HepG2 (cell line): ENCODE results near the gene MS4A15. TPM values are rescaled to one million over a fixed set of nuclear protein-coding genes. Genes with fewer than 3 reads are reported as not detected.

Experiments
- ATAC-seq: fragments of 200-7000 bp; cut with Tn5 transposase; 3 replicates; pipeline ENCODE4 v1.9.1; 2020; ENCODE audit warnings: mild to moderate bottlenecking, moderate library complexity
- BruUV-seq: library from RNA; stranded (reverse); fragments of 400-500 nt; replicated peaks from 2 replicates; lab custom pipeline; 2021; lab: Mats Ljungman, UMichigan
- CTCF ChIA-PET: fragments of 300-600 bp; formaldehyde crosslinking; extraction: SDS; loops from one replicate; lab custom pipeline; 2021; ENCODE audit warnings: low total read pairs, inconsistent platforms, low intra/inter-chr PET ratio; lab: Yijun Ruan, JAX
- POLR2A ChIA-PET: fragments of 350-600 bp; sonication (Branson Sonifier 250); formaldehyde crosslinking; loops from one replicate; lab custom pipeline; 2020; ENCODE audit warnings: antibody characterized with exemption, inconsistent platforms; lab: Yijun Ruan, JAX
- DNase-seq: peaks from one replicate; pipeline ENCODE4 v3.0.0-alpha.2; 2015; ENCODE audit warnings: low spot score
- FAIRE-seq: peaks from 3 replicates; lab custom pipeline; 2011; peaks lifted over from hg19 to GRCh38; lab: Jason Lieb, UNC
- H2AFZ ChIP-seq: one replicate; pipeline ENCODE4 v1.6.1; 2011; ENCODE audit warnings: low read length, inconsistent platforms
- H3K27ac ChIP-seq: fragments of 300-600 bp; 3 replicates; pipeline ENCODE4 v1.8.0; 2011; ENCODE audit warnings: mixed run types, mild to moderate bottlenecking, mixed read lengths, low read length, inconsistent platforms; ENCODE audit not compliant: insufficient read depth; ENCODE audit errors: extremely low read length
- H3K27me3 ChIP-seq, 2 experiments: fragments of 200-600 bp in 1 of 2; 2 replicates in 1 of 2; 3 replicates in 1 of 2; pipeline versions ENCODE4 v1.6.0 to v1.8.0; 2011; ENCODE audit warnings: low read length in 2 of 2, mild to moderate bottlenecking in 2 of 2, moderate library complexity in 2 of 2, inconsistent platforms in 1 of 2; ENCODE audit not compliant: insufficient read depth in 2 of 2, control insufficient read depth in 1 of 2
- H3K36me3 ChIP-seq, 2 experiments: fragments of 200-600 bp in 1 of 2; replicated peaks in 1 of 2; 2 replicates in 1 of 2; 3 replicates in 1 of 2; pipeline versions ENCODE4 v1.5.1 to v1.8.0; 2011; ENCODE audit warnings: low read length in 2 of 2, inconsistent platforms in 1 of 2; ENCODE audit not compliant: insufficient read depth in 2 of 2, control insufficient read depth in 1 of 2
- H3K4me1 ChIP-seq: 2 replicates; pipeline ENCODE4 v1.5.1; 2012; ENCODE audit warnings: low read length, inconsistent platforms; ENCODE audit not compliant: insufficient read depth
- H3K4me2 ChIP-seq: 2 replicates; pipeline ENCODE4 v1.6.0; 2011; ENCODE audit warnings: low read depth, low read length, inconsistent platforms
- H3K4me3 ChIP-seq, 3 experiments: fragments of 200-600 bp in 1 of 3; sonication (generic), shearing (Covaris generic) in 1 of 3; replicated peaks in 1 of 3; 2 replicates each; pipeline ENCODE4 v1.5.1; 2011 to 2016; ENCODE audit warnings: low read length in 3 of 3, inconsistent platforms in 2 of 3, low read depth in 2 of 3, mild to moderate bottlenecking in 2 of 3, control low read depth in 1 of 3, mixed read lengths in 1 of 3; ENCODE audit not compliant: insufficient read depth in 1 of 3
- H3K79me2 ChIP-seq: one replicate; pipeline ENCODE4 v1.6.1; 2011; ENCODE audit warnings: low read length, inconsistent platforms; ENCODE audit not compliant: insufficient read depth
- H3K9ac ChIP-seq: 2 replicates; pipeline ENCODE4 v1.6.0; 2011; ENCODE audit warnings: mild to moderate bottlenecking, low read depth, low read length, inconsistent platforms; ENCODE audit not compliant: insufficient read depth
- H3K9me3 ChIP-seq: 2 replicates; pipeline ENCODE4 v1.5.1; 2012; ENCODE audit warnings: mild to moderate bottlenecking, low read length
- H4K20me1 ChIP-seq: 2 replicates; pipeline ENCODE4 v1.6.0; 2011; ENCODE audit warnings: inconsistent platforms, mild to moderate bottlenecking, low read length, moderate library complexity; ENCODE audit not compliant: insufficient read depth
- CC2D1A ChIP-seq: sonication (generic); formaldehyde crosslinking; IDR thresholded peaks from 2 replicates; pipeline ENCODE4 v1.8.1; 2023; ENCODE audit warnings: mild to moderate bottlenecking, missing genetic modification reagents
- FOSL2 ChIP-seq: sonication (generic); formaldehyde crosslinking; IDR thresholded peaks from 2 replicates; pipeline ENCODE4 v1.4.0; 2020; ENCODE audit warnings: missing genetic modification reagents
- GZF1 ChIP-seq: sonication (generic); formaldehyde crosslinking; IDR thresholded peaks from 2 replicates; pipeline ENCODE4 v1.5.1; 2020; ENCODE audit warnings: mild to moderate bottlenecking, missing genetic modification reagents
- HMG20B ChIP-seq: conservative IDR thresholded peaks from 2 replicates; pipeline ENCODE4 v1.6.1; 2016; ENCODE audit warnings: missing genetic modification reagents, missing compliant biosample characterization
- MBNL3 ChIP-seq: fragments of 250-450 bp; sonication (Bioruptor Pico); conservative IDR thresholded peaks from 2 replicates; pipeline ENCODE4 v1.8.0; 2022; ENCODE audit warnings: mild to moderate bottlenecking, inconsistent platforms
- MYNN ChIP-seq: sonication (generic); formaldehyde crosslinking; IDR thresholded peaks from 2 replicates; pipeline ENCODE4 v1.4.0; 2020; ENCODE audit warnings: mild to moderate bottlenecking, low read depth, missing genetic modification reagents
- NR2F1 ChIP-seq, 2 experiments: fragments of 450-650 bp in 1 of 2; formaldehyde crosslinking in 1 of 2; IDR thresholded peaks; 2 replicates each; pipeline versions ENCODE4 v1.5.0 to v1.6.1; 2016 to 2020; ENCODE audit warnings: mild to moderate bottlenecking in 1 of 2, missing compliant biosample characterization in 1 of 2, missing genetic modification reagents in 1 of 2, moderate library complexity in 1 of 2
- PHB2 ChIP-seq: fragments of 450-650 bp; IDR thresholded peaks from 2 replicates; pipeline ENCODE4 v1.6.1; 2018; ENCODE audit not compliant: partially characterized antibody
- SMAD3 ChIP-seq: sonication (generic); formaldehyde crosslinking; IDR thresholded peaks from 2 replicates; pipeline ENCODE4 v1.4.0; 2020; ENCODE audit warnings: missing genetic modification reagents
- SMAD9 ChIP-seq: sonication (generic); formaldehyde crosslinking; IDR thresholded peaks from 2 replicates; pipeline ENCODE4 v1.5.1; 2020; ENCODE audit warnings: mild to moderate bottlenecking, missing genetic modification reagents
- ZFP90 ChIP-seq: sonication (generic); formaldehyde crosslinking; IDR thresholded peaks from 2 replicates; pipeline ENCODE4 v1.8.0; 2022; ENCODE audit warnings: missing genetic modification reagents, mild to moderate bottlenecking, inconsistent platforms, borderline replicate concordance
- ZNF3 ChIP-seq: IDR thresholded peaks from 2 replicates; pipeline ENCODE4 v1.7.0; 2017; ENCODE audit warnings: inconsistent platforms
- ZNF83 ChIP-seq: sonication (generic); formaldehyde crosslinking; IDR thresholded peaks from 2 replicates; pipeline ENCODE4 v1.4.0; 2020; ENCODE audit warnings: missing genetic modification reagents, mild to moderate bottlenecking, borderline replicate concordance
- ZSCAN30 ChIP-seq: sonication (generic); formaldehyde crosslinking; IDR thresholded peaks from 2 replicates; pipeline ENCODE4 v1.5.0; 2020; ENCODE audit warnings: mild to moderate bottlenecking, missing genetic modification reagents
- WGBS: methylation state at CpG from one replicate; pipeline ENCODE4 v1.1.6; 2017; ENCODE audit warnings: low lambda C conversion rate; 5-methylcytosine and 5-hydroxymethylcytosine counted together
- in situ Hi-C: cut with HindIII; loops from 2 replicates; pipeline ENCODE4 v1.10.0; 2017; ENCODE audit warnings: low pct_unique_long_range_greater_than_20kb; ENCODE audit not compliant: extremely low pct_ligation_motif_present
- intact Hi-C: fragments of 100-400 bp; cut with micrococcal nuclease; formaldehyde crosslinking; loops from one replicate; pipeline ENCODE4 v1.10.0; 2022; ENCODE audit not compliant: unreplicated experiment
- polyA plus RNA-seq, 8 experiments: library from polyadenylated mRNA; depleted of rRNA in 3 of 8; stranded (reverse) in 7 of 8; unstranded in 1 of 8; fragments of >200 nt; fragmentation: Illumina TruSeq in 4 of 8; extraction: Trizol in 4 of 8; gene quantifications; 2 replicates each; pipeline versions ENCODE4 v1.2.1 to v1.2.3, GENCODE V29; 2011 to 2016; ENCODE audit warnings: low read depth in 4 of 8, missing spikeins in 1 of 8, mixed read lengths in 1 of 8; ENCODE audit not compliant: insufficient read depth in 1 of 8
- total RNA-seq, 5 experiments: library from RNA; depleted of rRNA; stranded (reverse); fragments of >200 nt; fragmentation: Illumina TruSeq; extraction: Trizol; gene quantifications; 2 replicates each; pipeline ENCODE4 v1.2.3, GENCODE V29; 2016; ENCODE audit warnings: low read depth in 1 of 5
- TF ChIP-seq, protein P1 (sequence below): sonication (generic); formaldehyde crosslinking; IDR thresholded peaks from 2 replicates; pipeline ENCODE4 v1.4.0; 2020; ENCODE audit warnings: mild to moderate bottlenecking, missing genetic modification reagents
- TF ChIP-seq, protein P2 (sequence below): IDR thresholded peaks from 2 replicates; pipeline ENCODE4 v1.4.0; 2020; ENCODE audit warnings: mild to moderate bottlenecking, missing genetic modification reagents
- TF ChIP-seq, protein P3 (sequence below): sonication (generic); formaldehyde crosslinking; conservative IDR thresholded peaks from 2 replicates; pipeline ENCODE4 v1.4.0; 2020; ENCODE audit warnings: missing genetic modification reagents
- TF ChIP-seq, protein P4 (sequence below): sonication (generic); formaldehyde crosslinking; conservative IDR thresholded peaks from 2 replicates; pipeline ENCODE4 v1.8.0; 2022; ENCODE audit warnings: mild to moderate bottlenecking, moderate library complexity, missing genetic modification reagents

Gene MS4A15
- total and polyA plus RNA-seq, 2 of the 13 experiments (the other 11 are each of a cell fraction or from before 2014, with no cell fraction given) = not detected

DNA sequence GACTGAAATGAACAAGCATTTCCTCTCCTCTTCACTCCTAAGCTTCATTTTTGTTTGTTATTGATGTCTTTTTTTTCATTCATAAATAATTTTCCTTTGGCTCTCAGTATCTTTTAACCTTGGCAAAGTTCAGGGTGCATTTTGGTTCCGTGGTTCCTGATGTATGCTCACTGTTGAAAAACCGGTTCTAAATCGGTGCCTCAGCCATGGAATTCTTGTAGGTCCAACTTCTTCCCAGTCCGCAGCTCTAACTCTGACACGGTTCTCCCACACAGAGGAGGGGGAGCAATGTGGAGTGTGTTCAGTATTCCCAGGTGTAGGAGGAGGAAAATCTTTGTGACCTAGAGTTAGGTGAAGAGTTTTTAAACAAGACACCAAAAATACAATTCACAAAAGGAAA is 12.6 kb upstream of the MS4A15 start:
- no peak overlapping the region for H3K27ac ChIP-seq
- in situ Hi-C loops = no loop called here
- FAIRE-seq (no peak), DNase-seq (no peak)
- no peak for TF ChIP-seq MYNN (CRISPR knock-in tag)
- TF ChIP-seq, protein P1, sequence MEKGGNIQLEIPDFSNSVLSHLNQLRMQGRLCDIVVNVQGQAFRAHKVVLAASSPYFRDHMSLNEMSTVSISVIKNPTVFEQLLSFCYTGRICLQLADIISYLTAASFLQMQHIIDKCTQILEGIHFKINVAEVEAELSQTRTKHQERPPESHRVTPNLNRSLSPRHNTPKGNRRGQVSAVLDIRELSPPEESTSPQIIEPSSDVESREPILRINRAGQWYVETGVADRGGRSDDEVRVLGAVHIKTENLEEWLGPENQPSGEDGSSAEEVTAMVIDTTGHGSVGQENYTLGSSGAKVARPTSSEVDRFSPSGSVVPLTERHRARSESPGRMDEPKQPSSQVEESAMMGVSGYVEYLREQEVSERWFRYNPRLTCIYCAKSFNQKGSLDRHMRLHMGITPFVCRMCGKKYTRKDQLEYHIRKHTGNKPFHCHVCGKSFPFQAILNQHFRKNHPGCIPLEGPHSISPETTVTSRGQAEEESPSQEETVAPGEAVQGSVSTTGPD (CRISPR knock-in tag) = no peak
- no peak for TF ChIP-seq MBNL3 (CRISPR knock-in tag)
- TF ChIP-seq CC2D1A (CRISPR knock-in tag) = no peak
- TF ChIP-seq ZSCAN30 (CRISPR knock-in tag) = no peak
- TF ChIP-seq FOSL2 (CRISPR knock-in tag) = no peak
- no peak for TF ChIP-seq SMAD3 (CRISPR knock-in tag)
- TF ChIP-seq, protein P2, sequence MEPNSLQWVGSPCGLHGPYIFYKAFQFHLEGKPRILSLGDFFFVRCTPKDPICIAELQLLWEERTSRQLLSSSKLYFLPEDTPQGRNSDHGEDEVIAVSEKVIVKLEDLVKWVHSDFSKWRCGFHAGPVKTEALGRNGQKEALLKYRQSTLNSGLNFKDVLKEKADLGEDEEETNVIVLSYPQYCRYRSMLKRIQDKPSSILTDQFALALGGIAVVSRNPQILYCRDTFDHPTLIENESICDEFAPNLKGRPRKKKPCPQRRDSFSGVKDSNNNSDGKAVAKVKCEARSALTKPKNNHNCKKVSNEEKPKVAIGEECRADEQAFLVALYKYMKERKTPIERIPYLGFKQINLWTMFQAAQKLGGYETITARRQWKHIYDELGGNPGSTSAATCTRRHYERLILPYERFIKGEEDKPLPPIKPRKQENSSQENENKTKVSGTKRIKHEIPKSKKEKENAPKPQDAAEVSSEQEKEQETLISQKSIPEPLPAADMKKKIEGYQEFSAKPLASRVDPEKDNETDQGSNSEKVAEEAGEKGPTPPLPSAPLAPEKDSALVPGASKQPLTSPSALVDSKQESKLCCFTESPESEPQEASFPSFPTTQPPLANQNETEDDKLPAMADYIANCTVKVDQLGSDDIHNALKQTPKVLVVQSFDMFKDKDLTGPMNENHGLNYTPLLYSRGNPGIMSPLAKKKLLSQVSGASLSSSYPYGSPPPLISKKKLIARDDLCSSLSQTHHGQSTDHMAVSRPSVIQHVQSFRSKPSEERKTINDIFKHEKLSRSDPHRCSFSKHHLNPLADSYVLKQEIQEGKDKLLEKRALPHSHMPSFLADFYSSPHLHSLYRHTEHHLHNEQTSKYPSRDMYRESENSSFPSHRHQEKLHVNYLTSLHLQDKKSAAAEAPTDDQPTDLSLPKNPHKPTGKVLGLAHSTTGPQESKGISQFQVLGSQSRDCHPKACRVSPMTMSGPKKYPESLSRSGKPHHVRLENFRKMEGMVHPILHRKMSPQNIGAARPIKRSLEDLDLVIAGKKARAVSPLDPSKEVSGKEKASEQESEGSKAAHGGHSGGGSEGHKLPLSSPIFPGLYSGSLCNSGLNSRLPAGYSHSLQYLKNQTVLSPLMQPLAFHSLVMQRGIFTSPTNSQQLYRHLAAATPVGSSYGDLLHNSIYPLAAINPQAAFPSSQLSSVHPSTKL (CRISPR knock-in tag) = no peak
- no peak for TF ChIP-seq PHB2
- TF ChIP-seq ZNF83 = no peak
- no peak for TF ChIP-seq GZF1 (CRISPR knock-in tag)
- TF ChIP-seq, protein P3, sequence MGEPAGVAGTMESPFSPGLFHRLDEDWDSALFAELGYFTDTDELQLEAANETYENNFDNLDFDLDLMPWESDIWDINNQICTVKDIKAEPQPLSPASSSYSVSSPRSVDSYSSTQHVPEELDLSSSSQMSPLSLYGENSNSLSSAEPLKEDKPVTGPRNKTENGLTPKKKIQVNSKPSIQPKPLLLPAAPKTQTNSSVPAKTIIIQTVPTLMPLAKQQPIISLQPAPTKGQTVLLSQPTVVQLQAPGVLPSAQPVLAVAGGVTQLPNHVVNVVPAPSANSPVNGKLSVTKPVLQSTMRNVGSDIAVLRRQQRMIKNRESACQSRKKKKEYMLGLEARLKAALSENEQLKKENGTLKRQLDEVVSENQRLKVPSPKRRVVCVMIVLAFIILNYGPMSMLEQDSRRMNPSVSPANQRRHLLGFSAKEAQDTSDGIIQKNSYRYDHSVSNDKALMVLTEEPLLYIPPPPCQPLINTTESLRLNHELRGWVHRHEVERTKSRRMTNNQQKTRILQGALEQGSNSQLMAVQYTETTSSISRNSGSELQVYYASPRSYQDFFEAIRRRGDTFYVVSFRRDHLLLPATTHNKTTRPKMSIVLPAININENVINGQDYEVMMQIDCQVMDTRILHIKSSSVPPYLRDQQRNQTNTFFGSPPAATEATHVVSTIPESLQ = no peak
- TF ChIP-seq ZNF3 (CRISPR knock-in tag) = no peak
- TF ChIP-seq HMG20B (CRISPR knock-in tag) = no peak
- TF ChIP-seq, protein P4, sequence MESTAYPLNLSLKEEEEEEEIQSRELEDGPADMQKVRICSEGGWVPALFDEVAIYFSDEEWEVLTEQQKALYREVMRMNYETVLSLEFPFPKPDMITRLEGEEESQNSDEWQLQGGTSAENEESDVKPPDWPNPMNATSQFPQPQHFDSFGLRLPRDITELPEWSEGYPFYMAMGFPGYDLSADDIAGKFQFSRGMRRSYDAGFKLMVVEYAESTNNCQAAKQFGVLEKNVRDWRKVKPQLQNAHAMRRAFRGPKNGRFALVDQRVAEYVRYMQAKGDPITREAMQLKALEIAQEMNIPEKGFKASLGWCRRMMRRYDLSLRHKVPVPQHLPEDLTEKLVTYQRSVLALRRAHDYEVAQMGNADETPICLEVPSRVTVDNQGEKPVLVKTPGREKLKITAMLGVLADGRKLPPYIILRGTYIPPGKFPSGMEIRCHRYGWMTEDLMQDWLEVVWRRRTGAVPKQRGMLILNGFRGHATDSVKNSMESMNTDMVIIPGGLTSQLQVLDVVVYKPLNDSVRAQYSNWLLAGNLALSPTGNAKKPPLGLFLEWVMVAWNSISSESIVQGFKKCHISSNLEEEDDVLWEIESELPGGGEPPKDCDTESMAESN (CRISPR knock-in tag) = no peak
- no peak for TF ChIP-seq NR2F1 (CRISPR knock-in tag; IDR thresholded peaks at IDR 0.05)
- no peak for TF ChIP-seq SMAD9 (CRISPR knock-in tag)
- no peak for TF ChIP-seq ZFP90
- TF ChIP-seq, all 625 proteins: peak for 0
- ATAC-seq = no peak
- H3K9ac ChIP-seq = no peak overlapping the region
- no peaks in the 10 kb centered on the region for H3K36me3 ChIP-seq
- H2AFZ ChIP-seq = no peak overlapping the region
- WGBS = 17% methylated on average over 5 of the region's 5 CpGs
- intact Hi-C loops = no loop called here
- ChIA-PET POLR2A (no interaction called here), CTCF (no interaction called here)
- no peaks in the 10 kb centered on the region for H3K4me1 ChIP-seq
- H3K9me3 ChIP-seq = no peaks in the 10 kb centered on the region
- no TSS peak for BruUV-seq
- no peaks in the 10 kb centered on the region for H3K79me2 ChIP-seq
- H4K20me1 ChIP-seq = no peaks in the 10 kb centered on the region
- no peak overlapping the region for H3K4me3 ChIP-seq
- peaks cover 0 to 3% of the 10 kb centered on the region in 2 experiments; a peak in 2 of 5 replicates for H3K27me3 ChIP-seq
- H3K4me2 ChIP-seq = no peak overlapping the region
